SK-N-MC (cell line): ENCODE measurements around the gene HAUS2.
A peak's percentile ranks its signal among the peaks of the same experiment; 100 is the strongest.

Experiments
- DNase-seq: peaks from one replicate; pipeline ENCODE4 v3.0.0-alpha.2; 2011; ENCODE audit warnings: low read depth, low spot score
- H3K27ac ChIP-seq: fragments of 200-600 bp; sonication (generic); 2 replicates; pipeline ENCODE4 v1.5.1; 2016; ENCODE audit warnings: mixed run types
- H3K36me3 ChIP-seq: fragments of 200-600 bp; sonication (generic); 2 replicates; pipeline ENCODE4 v1.6.1; 2017; ENCODE audit warnings: antibody characterized with exemption, low read length, mixed read lengths; ENCODE audit not compliant: insufficient read depth
- H3K4me3 ChIP-seq: fragments of 200-600 bp; sonication (generic); 2 replicates; pipeline ENCODE4 v1.5.1; 2016
- H3K9ac ChIP-seq: fragments of 200-600 bp; sonication (generic); 2 replicates; pipeline ENCODE4 v1.8.0; 2017; ENCODE audit warnings: mixed run types, mixed read lengths; ENCODE audit not compliant: insufficient read length
- H3K9me3 ChIP-seq: fragments of 200-600 bp; sonication (generic); 2 replicates; pipeline ENCODE4 v1.6.1; 2017; ENCODE audit warnings: low read depth, mild to moderate bottlenecking, antibody characterized with exemption, low read length, moderate library complexity, mixed read lengths
- EZH2 ChIP-seq: fragments of 200-600 bp; sonication (generic); IDR thresholded peaks from one replicate; pipeline ENCODE4 v1.6.1; 2017; ENCODE audit warnings: antibody characterized with exemption
- FOXP2 ChIP-seq: optimal IDR thresholded peaks from 2 replicates; pipeline ENCODE3; 2011; ENCODE audit warnings: mild to moderate bottlenecking, moderate library complexity; ENCODE audit not compliant: insufficient read depth; ENCODE audit errors: extremely low read length, control extremely low read depth
- POLR2AphosphoS5 ChIP-seq: IDR thresholded peaks from 2 replicates; pipeline ENCODE4 v1.6.1; 2012; ENCODE audit warnings: mild to moderate bottlenecking, low read depth, low read length, borderline replicate concordance

The HAUS2 gene

GRCh38 chr15:42548249-42549031 lies at the start of gene HAUS2, which contains the start of gene LRRC57:
HAUS2 (plus strand) TSS chr15:42548838; CDS start chr15:42548873, 35 bp downstream.
LRRC57 (minus strand) TSS chr15:42548793; CDS start chr15:42548434, 359 bp downstream.
- peak within 1 kb of the TSS; percentile 70 for H3K27ac ChIP-seq
- no peaks in the 10 kb centered on the region for H3K9me3 ChIP-seq
- H3K9ac ChIP-seq, result peak within 1 kb of the TSS; percentile 96
- H3K4me3 ChIP-seq, result peak within 1 kb of the TSS; percentile 87
- peaks cover 27% of the 10 kb centered on the region for H3K36me3 ChIP-seq
- TF ChIP-seq FOXP2 (peak; percentile 73), EZH2 (no peak), POLR2AphosphoS5 (peak; percentile 98)
- DNase-seq, result no peak

GRCh38 chr15:42499858-42500609 lies 48.6 kb upstream of the HAUS2 start:
- TF ChIP-seq EZH2, result no peak
- TF ChIP-seq FOXP2, result no peak
- TF ChIP-seq POLR2AphosphoS5, result no peak
- no peak overlapping the region for H3K9ac ChIP-seq
- no peaks in the 10 kb centered on the region for H3K36me3 ChIP-seq
- H3K9me3 ChIP-seq, result no peaks in the 10 kb centered on the region
- H3K27ac ChIP-seq, result no peak overlapping the region
- H3K4me3 ChIP-seq, result no peak overlapping the region
- no peak for DNase-seq

- no peaks in the 10 kb centered on the region for H3K36me3 ChIP-seq
- H3K4me3 ChIP-seq, result no peak overlapping the region
- no peak overlapping the region for H3K27ac ChIP-seq
- H3K9me3 ChIP-seq, result no peaks in the 10 kb centered on the region
- TF ChIP-seq EZH2, result no peak
- TF ChIP-seq FOXP2, result no peak
- no peak for TF ChIP-seq POLR2AphosphoS5
- no peak for DNase-seq
- H3K9ac ChIP-seq, result no peak overlapping the region
Observed at GRCh38 chr15:42502477-42502876, 46.2 kb upstream of the HAUS2 start.

GRCh38 chr15:42503825-42504224 lies 44.8 kb upstream of the HAUS2 start:
- no peak overlapping the region for H3K9ac ChIP-seq
- H3K9me3 ChIP-seq, result no peaks in the 10 kb centered on the region
- TF ChIP-seq EZH2, result no peak
- no peak for TF ChIP-seq POLR2AphosphoS5
- no peak for TF ChIP-seq FOXP2
- DNase-seq, result no peak
- H3K4me3 ChIP-seq, result no peak overlapping the region
- H3K36me3 ChIP-seq, result no peaks in the 10 kb centered on the region
- no peak overlapping the region for H3K27ac ChIP-seq

GRCh38 chr15:42504631-42505030 lies 44.0 kb upstream of the HAUS2 start:
- Histone ChIP-seq H3K9ac (no peak overlapping the region), H3K4me3 (no peak overlapping the region), H3K27ac (0 out of 2 replicates have a peak overlapping the region, but pooled peaks have one; percentile 14)

GRCh38 chr15:42507514-42507913 lies 41.1 kb upstream of the HAUS2 start:
- Histone ChIP-seq H3K9ac (no peak overlapping the region), H3K4me3 (no peak overlapping the region), H3K9me3 (no peaks in the 10 kb centered on the region), H3K27ac (no peak overlapping the region), H3K36me3 (no peaks in the 10 kb centered on the region; the same call in 1 of the 2 replicates)
- no peak for DNase-seq
- TF ChIP-seq POLR2AphosphoS5 (no peak), EZH2 (no peak), FOXP2 (no peak)

More at GRCh38 chr15:42504631-42505030, 44.0 kb upstream of the HAUS2 start:
- H3K9me3 ChIP-seq, result no peaks in the 10 kb centered on the region
- DNase-seq, result no peak
- TF ChIP-seq EZH2, result no peak
- no peak for TF ChIP-seq POLR2AphosphoS5
- TF ChIP-seq FOXP2, result no peak
- no peaks in the 10 kb centered on the region for H3K36me3 ChIP-seq

- H3K27ac ChIP-seq, result no peak overlapping the region
- DNase-seq, result no peak
- H3K9me3 ChIP-seq, result no peaks in the 10 kb centered on the region
- TF ChIP-seq FOXP2 (no peak), EZH2 (no peak), POLR2AphosphoS5 (no peak)
- H3K9ac ChIP-seq, result no peak overlapping the region
- no peak overlapping the region for H3K4me3 ChIP-seq
- peaks cover 6% of the 10 kb centered on the region for H3K36me3 ChIP-seq
Observed at GRCh38 chr15:42508263-42508690, 40.4 kb upstream of the HAUS2 start.
